Activated CD4-positive, alpha-beta memory T cell treated with anti-CD3 and anti-CD28 coated beads, Interleukin-2, amount 10 ng/mL, durations not matched to agents 7 days and 5 days (primary cell): Measurements from ENCODE around the gene CLCN7. TPM values are rescaled to one million over a fixed set of nuclear protein-coding genes. Genes with fewer than 3 reads are reported as not detected.
A peak's percentile ranks its signal among the peaks of the same experiment; 100 is the strongest.

ENCODE experiments used
- CTCF ChIA-PET: fragments of 350-600 bp; sonication (Branson Sonifier 250); formaldehyde crosslinking; loops from one replicate; lab custom pipeline; 2021; ENCODE audit warnings: antibody characterized with exemption, inconsistent platforms; lab: Charles Lee
- POLR2A ChIA-PET: fragments of 350-600 bp; sonication (Branson Sonifier 250); formaldehyde crosslinking; loops from one replicate; lab custom pipeline; 2021; ENCODE audit warnings: antibody characterized with exemption; lab: Charles Lee
- DNase-seq: peaks from one replicate; pipeline ENCODE4 v3.0.0-alpha.2; 2020
- H3K27ac Mint-ChIP-seq: one replicate; pipeline ENCODE4 v1.8.0; 2021; ENCODE audit warnings: mild to moderate bottlenecking, mixed read lengths
- H3K27me3 Mint-ChIP-seq: one replicate; pipeline ENCODE4 v1.8.0; 2021; ENCODE audit warnings: mixed read lengths
- H3K36me3 Mint-ChIP-seq: one replicate; pipeline ENCODE4 v1.8.0; 2021; ENCODE audit warnings: low read depth, mixed read lengths
- H3K4me1 Mint-ChIP-seq: one replicate; pipeline ENCODE4 v1.8.0; 2021; ENCODE audit warnings: mixed read lengths
- H3K4me3 Mint-ChIP-seq: one replicate; pipeline ENCODE4 v1.8.0; 2021; ENCODE audit warnings: mild to moderate bottlenecking, mixed read lengths
- H3K9me3 Mint-ChIP-seq: one replicate; pipeline ENCODE4 v1.8.0; 2021; ENCODE audit warnings: mixed read lengths
- total RNA-seq, 2 experiments: library from RNA; stranded (reverse); gene quantifications; one replicate each; pipeline ENCODE4 v1.2.3, GENCODE V29; 2021

Gene CLCN7
- total RNA-seq, 2 experiments from 2014 or later = 44.2 to 49.4 TPM

DNA sequence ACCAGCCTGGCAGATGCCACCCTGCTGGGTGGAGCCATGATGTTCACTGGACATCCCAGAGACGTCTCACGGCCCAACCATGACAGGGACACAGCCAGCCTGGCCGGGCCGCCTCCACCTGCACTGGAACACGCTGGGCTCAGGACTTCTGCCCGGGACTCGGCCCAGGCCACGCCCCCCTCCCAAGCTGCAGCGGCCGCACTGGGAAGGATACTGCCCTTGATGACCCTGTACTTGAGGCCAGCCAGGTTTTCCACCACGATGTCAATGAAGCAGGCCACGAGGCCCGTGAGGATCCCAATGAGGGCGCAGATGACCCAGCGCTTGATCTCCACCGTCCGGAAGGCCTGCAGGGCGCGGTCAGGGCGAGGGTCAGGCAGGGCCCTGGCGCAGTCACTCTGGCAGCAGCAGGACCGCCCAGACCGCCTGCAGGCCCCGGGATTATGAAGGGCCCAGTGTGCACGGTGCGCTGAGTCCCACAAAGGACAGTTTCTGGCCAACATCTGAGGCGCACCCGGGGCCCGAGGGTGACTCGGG lies 14.2 kb downstream of the CLCN7 start:
- no peak for DNase-seq
- POLR2A ChIA-PET = no interaction called here
- Mint-ChIP-seq H3K9me3 (no peaks in the 10 kb centered on the region), H3K27ac (no peak overlapping the region), H3K4me1 (peaks cover 3% of the 10 kb centered on the region), H3K27me3 (no peaks in the 10 kb centered on the region), H3K4me3 (no peak overlapping the region), H3K36me3 (peaks cover 3% of the 10 kb centered on the region)
- CTCF ChIA-PET = no interaction called here

- DNase-seq = no peak
- CTCF ChIA-PET = no interaction called here
- Mint-ChIP-seq H3K4me1 (peaks cover 3% of the 10 kb centered on the region), H3K9me3 (no peaks in the 10 kb centered on the region), H3K27me3 (no peaks in the 10 kb centered on the region), H3K36me3 (peaks cover 3% of the 10 kb centered on the region), H3K4me3 (no peak overlapping the region), H3K27ac (no peak overlapping the region)
- POLR2A ChIA-PET = no interaction called here
These were observed 14.9 kb downstream of the CLCN7 start for GRCh38 chr16:1459967-1460366.

DNA sequence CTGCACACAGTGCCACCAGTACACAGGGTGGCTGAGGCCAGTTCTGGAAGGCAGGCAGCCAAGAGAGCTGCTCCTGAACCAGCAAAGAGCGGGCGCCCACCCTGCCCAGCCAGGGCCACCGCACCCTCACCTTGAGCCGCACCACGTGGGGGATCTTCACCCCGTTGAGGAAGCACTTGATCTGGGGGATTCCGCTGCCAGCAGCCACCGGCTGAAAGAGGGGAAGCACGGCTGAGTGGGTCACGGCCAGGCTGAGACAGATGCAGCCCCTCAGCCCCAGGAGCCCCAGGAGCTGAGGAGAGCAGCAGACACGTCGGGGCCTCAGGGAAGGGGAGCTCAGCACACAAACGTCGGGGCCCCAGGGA lies 15.9 kb downstream of the CLCN7 start:
- DNase-seq = no peak
- Mint-ChIP-seq H3K4me3 (no peak overlapping the region), H3K4me1 (peaks cover 8% of the 10 kb centered on the region), H3K9me3 (no peaks in the 10 kb centered on the region), H3K27me3 (no peaks in the 10 kb centered on the region), H3K27ac (no peak overlapping the region), H3K36me3 (peaks cover 3% of the 10 kb centered on the region)
- POLR2A ChIA-PET = no interaction called here
- CTCF ChIA-PET = no interaction called here

DNA sequence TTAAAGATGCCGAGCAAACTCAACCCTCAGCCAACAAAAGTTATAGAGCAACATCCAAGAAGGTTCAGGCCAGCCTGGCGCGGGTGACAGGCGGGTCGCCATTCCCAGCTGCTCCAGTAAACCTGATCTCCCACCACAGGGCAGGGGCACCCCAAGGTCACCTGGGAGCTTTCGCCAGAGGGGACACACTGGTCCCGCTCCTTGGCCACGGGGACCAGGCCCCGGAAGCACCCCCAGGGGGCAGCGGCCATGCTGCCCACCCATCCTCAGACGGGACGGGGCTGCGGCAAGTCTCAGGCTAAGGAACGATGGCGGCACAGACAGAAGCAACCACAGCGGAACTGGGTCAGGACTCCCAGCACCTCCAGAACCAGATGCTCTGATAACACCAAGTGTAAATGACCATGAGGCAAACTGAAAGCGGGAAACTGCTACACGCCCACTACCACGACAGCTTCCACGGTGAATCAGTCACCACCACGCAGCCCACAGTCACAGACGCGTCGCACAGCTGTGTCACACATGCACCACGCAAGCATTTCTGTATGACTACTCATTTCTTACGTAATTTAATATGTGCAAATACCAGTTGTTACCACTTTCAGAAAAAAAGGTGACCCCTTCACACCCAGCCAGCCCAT lies 16.4 kb downstream of the CLCN7 start:
- ChIA-PET CTCF (no interaction called here), POLR2A (no interaction called here)
- Mint-ChIP-seq H3K4me1 (peaks cover 13% of the 10 kb centered on the region), H3K27me3 (no peaks in the 10 kb centered on the region), H3K27ac (no peak overlapping the region), H3K4me3 (no peak overlapping the region), H3K9me3 (no peaks in the 10 kb centered on the region), H3K36me3 (peaks cover 3% of the 10 kb centered on the region)
- DNase-seq = no peak

DNA sequence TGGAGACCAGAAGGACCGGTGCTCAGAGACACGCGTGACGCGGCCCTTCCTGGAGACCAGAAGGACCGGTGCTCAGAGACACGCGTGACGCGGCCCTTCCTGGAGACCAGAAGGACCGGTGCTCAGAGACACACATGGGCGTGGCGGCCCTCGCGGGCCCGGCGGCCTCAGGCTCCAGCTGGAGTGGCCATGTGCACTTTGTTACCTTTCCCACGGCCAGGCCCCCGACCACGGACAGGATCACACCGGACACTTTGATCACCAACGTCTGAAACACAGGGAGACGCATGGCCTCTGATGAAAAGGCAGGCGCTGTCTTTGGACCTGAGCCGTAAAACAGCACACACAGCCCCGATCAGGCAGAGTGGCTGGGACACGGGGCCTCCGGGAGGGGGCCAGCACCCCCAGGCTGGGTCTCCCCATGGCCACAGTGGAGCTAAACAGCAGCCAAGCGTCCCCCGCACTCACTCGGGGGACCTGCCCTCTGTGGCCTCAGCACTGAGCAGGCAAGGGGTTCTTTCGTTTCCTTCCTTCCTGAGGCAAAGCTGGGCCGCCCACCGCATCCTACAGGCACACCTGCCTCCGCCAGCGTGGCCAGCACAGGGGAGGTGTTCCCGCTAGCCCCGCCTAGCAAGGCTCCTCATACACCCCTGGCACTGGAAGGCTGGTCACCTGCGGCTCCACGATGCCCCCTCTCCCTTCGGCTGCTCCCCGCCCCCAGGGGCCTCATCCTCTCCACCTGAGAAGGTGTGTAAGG lies 17.2 kb downstream of the CLCN7 start:
- no peaks in the 10 kb centered on the region for H3K9me3 Mint-ChIP-seq
- no peaks in the 10 kb centered on the region for H3K27me3 Mint-ChIP-seq
- POLR2A ChIA-PET = no interaction called here
- peaks cover 14% of the 10 kb centered on the region for H3K4me1 Mint-ChIP-seq
- no peak overlapping the region for H3K27ac Mint-ChIP-seq
- H3K4me3 Mint-ChIP-seq = no peak overlapping the region
- peaks cover 3% of the 10 kb centered on the region for H3K36me3 Mint-ChIP-seq
- DNase-seq = no peak
- CTCF ChIA-PET = interaction anchor here (0.6 kb wide), 1 partner anchor 89 kb away, joined by 5 read pairs; no protein-coding TSS in a partner anchor

DNA sequence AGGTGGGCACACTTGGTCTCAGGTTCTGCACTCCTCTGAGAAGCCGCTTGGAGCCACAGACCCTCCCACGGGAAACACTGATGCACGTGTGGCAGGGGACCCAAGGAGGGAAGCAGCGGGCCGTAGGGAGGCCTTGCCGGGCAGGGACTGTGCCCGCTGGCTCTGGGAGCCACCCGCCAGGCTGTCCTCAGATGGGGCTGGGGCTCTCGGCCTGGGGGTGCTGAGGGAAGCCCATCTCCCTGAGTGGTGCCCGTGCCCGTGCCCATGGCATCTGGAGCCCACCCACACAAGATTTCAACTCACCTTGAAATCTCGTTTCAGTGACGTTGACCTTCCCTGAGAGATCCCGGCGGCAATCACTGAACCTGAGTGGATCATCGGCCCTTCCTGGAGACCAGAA lies 17.9 kb downstream of the CLCN7 start:
- Mint-ChIP-seq H3K4me3 (no peak overlapping the region), H3K27ac (no peak overlapping the region), H3K36me3 (peaks cover 3% of the 10 kb centered on the region), H3K4me1 (peaks cover 14% of the 10 kb centered on the region), H3K9me3 (no peaks in the 10 kb centered on the region), H3K27me3 (no peaks in the 10 kb centered on the region)
- no peak for DNase-seq
- ChIA-PET CTCF (no interaction called here), POLR2A (no interaction called here)

- Mint-ChIP-seq H3K27ac (no peak overlapping the region), H3K27me3 (no peaks in the 10 kb centered on the region), H3K4me3 (no peak overlapping the region), H3K4me1 (peaks cover 14% of the 10 kb centered on the region), H3K36me3 (no peaks in the 10 kb centered on the region), H3K9me3 (no peaks in the 10 kb centered on the region)
- ChIA-PET CTCF (no interaction called here), POLR2A (no interaction called here)
- no peak for DNase-seq
These were observed 19.3 kb downstream of the CLCN7 start for GRCh38 chr16:1455190-1456171.

DNA sequence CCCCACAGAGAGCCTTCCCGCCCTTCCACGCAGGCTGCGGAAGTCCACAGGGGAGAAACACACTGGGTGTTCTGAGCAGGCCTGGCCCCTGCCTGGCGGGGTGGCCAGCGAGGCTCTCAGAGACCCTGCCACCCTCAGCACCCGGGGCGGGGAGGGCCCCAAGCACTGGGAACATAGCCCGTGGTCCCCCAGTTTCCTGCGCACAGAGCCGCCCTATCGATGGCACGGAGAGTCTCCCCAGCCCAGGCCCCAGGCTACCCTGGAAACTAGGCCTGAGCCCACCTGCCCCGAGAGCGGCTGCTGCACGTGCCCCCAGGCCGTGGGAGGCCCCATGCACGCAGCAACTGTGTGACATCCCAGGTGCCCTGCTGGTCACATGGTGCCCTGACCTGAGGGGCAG lies 20.3 kb downstream of the CLCN7 start:
- Mint-ChIP-seq H3K9me3 (no peaks in the 10 kb centered on the region), H3K36me3 (no peaks in the 10 kb centered on the region), H3K27me3 (no peaks in the 10 kb centered on the region), H3K4me1 (peaks cover 14% of the 10 kb centered on the region), H3K4me3 (no peak overlapping the region), H3K27ac (no peak overlapping the region)
- no peak for DNase-seq
- CTCF ChIA-PET = no interaction called here
- POLR2A ChIA-PET = no interaction called here

DNA sequence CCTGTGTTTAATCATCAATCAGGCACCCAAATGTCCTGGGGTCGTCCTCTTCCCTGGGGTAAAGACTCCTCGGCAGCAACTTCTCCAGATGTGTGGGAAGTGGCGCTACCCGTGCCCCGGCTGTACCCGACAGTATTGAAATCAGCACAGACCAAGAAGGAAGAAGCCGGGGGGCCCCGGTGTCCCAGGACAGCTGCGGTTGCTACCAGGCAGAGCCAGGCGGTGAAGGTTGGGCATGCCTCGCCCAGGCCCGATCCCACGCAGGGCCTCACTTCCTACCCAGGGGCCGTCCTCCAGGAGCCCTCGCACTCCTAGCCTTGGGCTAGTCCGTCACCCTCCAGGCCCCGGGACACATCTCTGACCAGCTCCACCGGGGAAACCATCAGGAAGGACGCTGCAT lies 21.5 kb downstream of the CLCN7 start:
- peak overlapping the region; percentile 49 for H3K4me3 Mint-ChIP-seq
- no peaks in the 10 kb centered on the region for H3K9me3 Mint-ChIP-seq
- H3K27me3 Mint-ChIP-seq = no peaks in the 10 kb centered on the region
- H3K4me1 Mint-ChIP-seq = peaks cover 10% of the 10 kb centered on the region
- no peaks in the 10 kb centered on the region for H3K36me3 Mint-ChIP-seq
- DNase-seq = no peak
- ChIA-PET POLR2A (interaction anchor here (1.1 kb wide), 1 partner anchor 32 kb away, joined by 4 read pairs; the partner anchor contains the start of gene UQCC4), CTCF (no interaction called here)
- H3K27ac Mint-ChIP-seq = peak overlapping the region; percentile 78

DNA sequence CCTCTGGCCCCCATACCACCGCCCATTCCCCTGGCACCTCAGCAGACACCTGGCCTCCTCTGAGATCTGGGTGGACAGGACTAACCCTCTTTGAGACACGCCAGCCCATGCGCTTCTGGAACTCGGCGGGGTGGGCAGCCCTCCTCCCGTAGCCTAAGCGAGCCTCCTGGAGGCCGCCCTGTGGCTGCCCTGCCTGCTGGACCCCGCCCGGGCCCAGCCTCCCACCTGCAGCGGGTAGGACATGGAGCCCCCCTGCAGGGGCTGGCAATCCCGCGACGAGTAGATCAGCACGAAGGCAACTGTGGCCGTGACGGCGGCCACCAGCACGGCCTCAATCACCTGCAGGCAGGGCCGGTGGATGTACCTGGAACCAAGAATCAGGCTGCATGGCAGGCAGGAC lies 22.3 kb downstream of the CLCN7 start:
- H3K4me1 Mint-ChIP-seq = peaks cover 10% of the 10 kb centered on the region
- no peak for DNase-seq
- no peaks in the 10 kb centered on the region for H3K27me3 Mint-ChIP-seq
- no peaks in the 10 kb centered on the region for H3K9me3 Mint-ChIP-seq
- H3K27ac Mint-ChIP-seq = no peak overlapping the region
- ChIA-PET POLR2A (no interaction called here), CTCF (no interaction called here)
- H3K4me3 Mint-ChIP-seq = no peak overlapping the region
- no peaks in the 10 kb centered on the region for H3K36me3 Mint-ChIP-seq

DNA sequence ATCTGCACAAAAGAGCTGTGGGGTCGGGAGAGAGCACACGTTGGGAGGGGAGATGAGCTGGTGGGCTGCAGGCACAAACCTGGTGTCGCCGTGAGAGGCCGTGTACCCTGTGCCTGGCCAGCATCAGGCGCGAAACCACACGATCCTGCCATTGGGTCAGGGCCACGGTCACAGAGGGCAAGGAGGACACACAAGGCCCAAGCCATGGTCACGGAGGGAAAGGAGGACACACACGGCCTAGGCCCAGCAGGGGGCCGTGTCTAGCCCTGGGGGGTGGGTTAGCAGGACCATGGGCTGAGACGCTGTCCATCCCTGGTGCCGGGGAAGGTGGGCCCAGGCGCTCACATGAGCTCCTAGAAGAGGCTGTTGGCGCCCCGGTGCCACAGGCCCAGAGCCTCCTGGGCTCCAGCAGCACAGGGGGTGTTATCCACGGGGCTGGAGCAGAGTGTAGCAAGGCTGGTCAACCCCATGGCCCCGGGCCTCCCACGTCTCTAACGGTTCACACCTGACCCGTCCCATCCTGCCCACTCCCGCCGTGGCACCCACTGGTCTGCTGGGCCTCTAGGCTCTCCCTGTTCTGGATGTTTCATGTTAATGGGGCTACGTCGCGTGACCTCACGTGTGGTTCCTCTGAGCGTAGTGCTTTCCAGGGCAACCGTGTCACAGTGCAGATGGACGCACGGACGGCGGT lies 23.0 kb downstream of the CLCN7 start:
- ChIA-PET CTCF (no interaction called here), POLR2A (interaction anchor here (1.0 kb wide), 1 partner anchor 8 kb away, joined by 3 read pairs; no protein-coding TSS in a partner anchor)
- Mint-ChIP-seq H3K4me1 (peaks cover 10% of the 10 kb centered on the region), H3K27ac (no peak overlapping the region), H3K9me3 (no peaks in the 10 kb centered on the region), H3K36me3 (no peaks in the 10 kb centered on the region), H3K4me3 (no peak overlapping the region), H3K27me3 (no peaks in the 10 kb centered on the region)
- DNase-seq = no peak

GRCh38 chr16:1450841-1451240 lies 24.0 kb downstream of the CLCN7 start:
- Mint-ChIP-seq H3K4me3 (no peak overlapping the region), H3K27me3 (no peaks in the 10 kb centered on the region), H3K27ac (no peak overlapping the region), H3K9me3 (no peaks in the 10 kb centered on the region), H3K36me3 (no peaks in the 10 kb centered on the region), H3K4me1 (peaks cover 10% of the 10 kb centered on the region)
- POLR2A ChIA-PET = no interaction called here
- CTCF ChIA-PET = no interaction called here
- DNase-seq = no peak
